Pulmonary artery endothelial cell (primary cell): ENCODE results near the gene KRTAP10-2. TPM values are rescaled to one million over a fixed set of nuclear protein-coding genes. Genes with fewer than 3 reads are reported as not detected.
"Not testable (repeated sequence)": the region's sequence is repeated elsewhere in the genome, so short reads cannot be mapped to it uniquely, and the experiment has no call there.

Experiments
- DNase-seq: peaks from one replicate; pipeline ENCODE4 v3.0.0-alpha.2; 2011; ENCODE audit warnings: low read depth, low spot score
- total RNA-seq: library from RNA; depleted of rRNA; stranded (reverse); fragments of >200 nt; gene quantifications from 2 replicates; pipeline ENCODE4 v1.2.3, GENCODE V29; 2014

The KRTAP10-2 gene
- total RNA-seq, 1 donor from 2014 or later: not detected

- DNase-seq: not testable (repeated sequence)
Observed at GRCh38 chr21:44503006-44503889, 48.1 kb downstream of the KRTAP10-2 start.

GRCh38 chr21:44502171-44502958 is 48.9 kb downstream of the KRTAP10-2 start:
- no peak for DNase-seq

Other genes starting within 250 kb of the KRTAP10-2 start
- gene CFAP410, start 212.1 kb downstream of the KRTAP10-2 start, total RNA-seq: 3.5 and 9.6 TPM in 2 replicates
- gene TRPM2, start 197.9 kb downstream of the KRTAP10-2 start, total RNA-seq: not detected in 2 replicates
- 0.71 and 1.5 TPM in 2 replicates for gene LRRC3, start 96.0 kb downstream of the KRTAP10-2 start, total RNA-seq
- not detected in 2 replicates for gene KRTAP10-1, start 11.3 kb downstream of the KRTAP10-2 start, total RNA-seq
- gene KRTAP10-3, start 7.3 kb upstream of the KRTAP10-2 start, total RNA-seq: not detected in 2 replicates
- not detected in 2 replicates for gene KRTAP10-4, start 22.2 kb upstream of the KRTAP10-2 start, total RNA-seq
- not detected in 2 replicates for gene KRTAP10-5, start 29.1 kb upstream of the KRTAP10-2 start, total RNA-seq
- not detected in 2 replicates for gene KRTAP10-6, start 41.0 kb upstream of the KRTAP10-2 start, total RNA-seq
- not detected in 2 replicates for gene KRTAP10-7, start 49.1 kb upstream of the KRTAP10-2 start, total RNA-seq
- not detected in 2 replicates for gene KRTAP10-8, start 60.6 kb upstream of the KRTAP10-2 start, total RNA-seq
- gene KRTAP10-9, start 75.6 kb upstream of the KRTAP10-2 start, total RNA-seq: not detected in 2 replicates
- gene KRTAP10-10, start 85.9 kb upstream of the KRTAP10-2 start, total RNA-seq: not detected in 2 replicates
- gene KRTAP10-11, start 94.9 kb upstream of the KRTAP10-2 start, total RNA-seq: not detected in 2 replicates
- not detected in 2 replicates for gene KRTAP12-4, start 103.2 kb upstream of the KRTAP10-2 start, total RNA-seq
- not detected in 2 replicates for gene KRTAP12-3, start 106.4 kb upstream of the KRTAP10-2 start, total RNA-seq
- gene KRTAP12-2, start 115.4 kb upstream of the KRTAP10-2 start, total RNA-seq: not detected in 2 replicates
- not detected in 2 replicates for gene KRTAP12-1, start 130.7 kb upstream of the KRTAP10-2 start, total RNA-seq
- not detected in 2 replicates for gene KRTAP10-12, start 145.7 kb upstream of the KRTAP10-2 start, total RNA-seq
- gene TSPEAR, start 160.1 kb upstream of the KRTAP10-2 start, total RNA-seq: not detected in 2 replicates